Fibroblast of gingiva (primary cell): ENCODE results near the gene MYO1E.
"Not testable (repeated sequence)": the region's sequence is repeated elsewhere in the genome, so short reads cannot be mapped to it uniquely, and the experiment has no call there.

Experiments used
- DNase-seq: peaks from one replicate; pipeline ENCODE4 v3.0.0-alpha.2; 2011; ENCODE audit warnings: low read depth

The MYO1E gene

GRCh38 chr15:59350421-59350732 lies 22.3 kb downstream of the MYO1E start:
- DNase-seq = no peak

- DNase-seq = peak; percentile 69
Observed at GRCh38 chr15:59349680-59350420, 22.8 kb downstream of the MYO1E start.

GRCh38 chr15:59347915-59348314 lies 24.8 kb downstream of the MYO1E start:
- DNase-seq = no peak

GRCh38 chr15:59346951-59347350 lies 25.7 kb downstream of the MYO1E start:
- no peak for DNase-seq

GRCh38 chr15:59345326-59345725 lies 27.3 kb downstream of the MYO1E start:
- no peak for DNase-seq

GRCh38 chr15:59344311-59344710 lies 28.4 kb downstream of the MYO1E start:
- no peak for DNase-seq

GRCh38 chr15:59340325-59340724 lies 32.3 kb downstream of the MYO1E start:
- DNase-seq = peak; percentile 30

GRCh38 chr15:59339252-59339672 lies 33.4 kb downstream of the MYO1E start:
- peak; percentile 85 for DNase-seq

GRCh38 chr15:59338414-59338813 lies 34.3 kb downstream of the MYO1E start:
- no peak for DNase-seq

- DNase-seq = not testable (repeated sequence)
Observed at GRCh38 chr15:59336725-59337124, 35.9 kb downstream of the MYO1E start.

- no peak for DNase-seq
Observed at GRCh38 chr15:59335207-59335786, 37.4 kb downstream of the MYO1E start.

- no peak for DNase-seq
Observed at GRCh38 chr15:59334076-59334415, 38.6 kb downstream of the MYO1E start.

GRCh38 chr15:59333401-59334075 lies 39.1 kb downstream of the MYO1E start:
- no peak for DNase-seq

- no peak for DNase-seq
Observed at GRCh38 chr15:59332009-59332408, 40.7 kb downstream of the MYO1E start.

GRCh38 chr15:59330649-59331048 lies 42.0 kb downstream of the MYO1E start:
- DNase-seq = no peak

GRCh38 chr15:59329570-59330350 lies 42.9 kb downstream of the MYO1E start:
- DNase-seq = peak; percentile 80

GRCh38 chr15:59329091-59329490 lies 43.6 kb downstream of the MYO1E start:
- no peak for DNase-seq

GRCh38 chr15:59327942-59328341 lies 44.7 kb downstream of the MYO1E start:
- DNase-seq = no peak

GRCh38 chr15:59326856-59327255 lies 45.8 kb downstream of the MYO1E start:
- DNase-seq = no peak

GRCh38 chr15:59322056-59322759 lies 50.5 kb downstream of the MYO1E start:
- no peak for DNase-seq

- no peak for DNase-seq
Observed at GRCh38 chr15:59321000-59321689, 51.5 kb downstream of the MYO1E start.

GRCh38 chr15:59317211-59317610 lies 55.5 kb downstream of the MYO1E start:
- no peak for DNase-seq
